Progenitor cell of endocrine pancreas (in vitro differentiated cells): ENCODE data around the gene NLRC5. TPM values are rescaled to one million over a fixed set of nuclear protein-coding genes. Genes with fewer than 3 reads are reported as not detected.
"Not testable (repeated sequence)": the region's sequence is repeated elsewhere in the genome, so short reads cannot be mapped to it uniquely, and the experiment has no call there.

Experiments used
- DNase-seq: peaks from one replicate; pipeline ENCODE4 v3.0.0; 2021; ENCODE audit warnings: low spot score; ENCODE audit not compliant: unreplicated experiment
- H3K27ac Mint-ChIP-seq: 2 replicates; pipeline ENCODE4 v1.8.0; 2021; ENCODE audit warnings: mild to moderate bottlenecking, moderate library complexity, mixed read lengths
- H3K27me3 Mint-ChIP-seq: 2 replicates; pipeline ENCODE4 v1.8.0; 2021; ENCODE audit warnings: mixed read lengths
- H3K36me3 Mint-ChIP-seq: 2 replicates; pipeline ENCODE4 v1.8.0; 2022; ENCODE audit warnings: mixed read lengths; ENCODE audit not compliant: insufficient read depth
- H3K4me1 Mint-ChIP-seq: 2 replicates; pipeline ENCODE4 v1.8.0; 2021; ENCODE audit warnings: low read depth, mixed read lengths
- H3K4me3 Mint-ChIP-seq: 2 replicates; pipeline ENCODE4 v1.8.0; 2021; ENCODE audit warnings: low read depth, mild to moderate bottlenecking, moderate library complexity, mixed read lengths
- H3K9me3 Mint-ChIP-seq: 2 replicates; pipeline ENCODE4 v1.8.0; 2021; ENCODE audit warnings: low read depth, mixed read lengths
- total RNA-seq: library from RNA; stranded (reverse); gene quantifications from 2 replicates; pipeline ENCODE4 v1.2.1, GENCODE V29; 2021
- TF ChIP-seq, protein P1 (sequence below): fragments of 200-600 bp; sonication (generic); IDR thresholded peaks from one replicate; pipeline ENCODE4 v1.5.0; 2021; ENCODE audit warnings: antibody characterized with exemption, mild to moderate bottlenecking; ENCODE audit not compliant: unreplicated experiment

Gene NLRC5
- total RNA-seq, 1 donor from 2014 or later, result not detected

DNA sequence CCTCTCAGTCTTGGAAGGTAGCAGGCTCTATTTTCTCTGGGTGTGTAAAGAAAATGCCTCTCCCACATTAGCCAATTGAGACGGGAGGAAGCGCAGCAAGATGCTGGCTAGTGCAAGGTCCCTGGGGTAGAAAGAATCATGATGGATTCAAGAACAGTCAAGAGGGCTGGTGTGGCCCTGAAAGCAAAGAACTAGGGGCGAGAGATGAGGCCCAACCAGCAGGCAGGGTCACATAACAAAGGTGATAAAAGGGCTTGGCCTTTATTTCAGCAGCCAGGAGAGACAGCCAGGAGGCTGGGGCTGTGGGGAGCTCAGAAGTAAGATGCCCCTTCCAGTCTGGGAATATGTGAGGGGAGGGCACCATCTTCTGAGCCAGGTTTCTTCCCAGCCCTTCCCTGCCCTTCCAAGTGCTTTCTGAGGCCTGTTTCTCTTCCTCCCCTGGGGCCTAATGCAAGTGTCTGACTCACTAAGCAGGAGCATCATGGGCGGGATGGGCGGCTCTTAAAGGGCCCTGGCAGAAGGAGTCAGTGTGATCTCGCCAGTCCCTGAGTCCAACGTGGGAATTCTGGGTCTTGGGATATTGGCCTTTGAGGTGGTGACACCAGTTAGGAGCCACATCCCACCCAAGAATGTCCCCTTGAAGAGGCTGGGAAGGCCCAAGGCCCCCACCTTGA, 3.9 kb upstream of the NLRC5 start:
- Mint-ChIP-seq H3K27me3 (peaks cover 73% of the 10 kb centered on the region), H3K4me3 (no peak overlapping the region), H3K9me3 (no peaks in the 10 kb centered on the region), H3K4me1 (no peaks in the 10 kb centered on the region), H3K27ac (no peak overlapping the region), H3K36me3 (no peaks in the 10 kb centered on the region)
- TF ChIP-seq, protein P1, sequence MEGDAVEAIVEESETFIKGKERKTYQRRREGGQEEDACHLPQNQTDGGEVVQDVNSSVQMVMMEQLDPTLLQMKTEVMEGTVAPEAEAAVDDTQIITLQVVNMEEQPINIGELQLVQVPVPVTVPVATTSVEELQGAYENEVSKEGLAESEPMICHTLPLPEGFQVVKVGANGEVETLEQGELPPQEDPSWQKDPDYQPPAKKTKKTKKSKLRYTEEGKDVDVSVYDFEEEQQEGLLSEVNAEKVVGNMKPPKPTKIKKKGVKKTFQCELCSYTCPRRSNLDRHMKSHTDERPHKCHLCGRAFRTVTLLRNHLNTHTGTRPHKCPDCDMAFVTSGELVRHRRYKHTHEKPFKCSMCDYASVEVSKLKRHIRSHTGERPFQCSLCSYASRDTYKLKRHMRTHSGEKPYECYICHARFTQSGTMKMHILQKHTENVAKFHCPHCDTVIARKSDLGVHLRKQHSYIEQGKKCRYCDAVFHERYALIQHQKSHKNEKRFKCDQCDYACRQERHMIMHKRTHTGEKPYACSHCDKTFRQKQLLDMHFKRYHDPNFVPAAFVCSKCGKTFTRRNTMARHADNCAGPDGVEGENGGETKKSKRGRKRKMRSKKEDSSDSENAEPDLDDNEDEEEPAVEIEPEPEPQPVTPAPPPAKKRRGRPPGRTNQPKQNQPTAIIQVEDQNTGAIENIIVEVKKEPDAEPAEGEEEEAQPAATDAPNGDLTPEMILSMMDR, result no peak
- DNase-seq, result no peak

DNA sequence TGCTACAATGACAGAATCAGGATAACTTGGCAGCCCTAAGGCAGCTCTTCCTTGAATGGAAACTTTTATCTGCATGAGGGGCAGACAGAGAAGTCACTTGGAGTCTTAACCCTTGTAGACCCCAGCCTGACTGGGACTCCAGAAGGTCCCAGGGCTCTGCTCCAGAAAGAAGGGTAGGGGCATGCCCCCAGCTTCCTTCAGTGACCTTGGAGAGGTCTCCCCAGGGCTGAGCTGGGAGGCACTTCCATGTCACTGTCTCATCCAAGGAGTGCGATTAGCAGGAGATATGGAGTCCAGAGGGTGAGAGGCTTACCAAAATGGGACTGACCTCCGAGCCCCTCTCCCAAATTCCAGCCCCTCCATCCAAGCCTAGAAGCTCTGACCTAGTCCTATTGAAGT, 3.4 kb upstream of the NLRC5 start:
- H3K9me3 Mint-ChIP-seq, result no peaks in the 10 kb centered on the region
- no peak overlapping the region for H3K27ac Mint-ChIP-seq
- no peak for DNase-seq
- TF ChIP-seq, protein P1, result no peak
- H3K4me3 Mint-ChIP-seq, result no peak overlapping the region
- H3K36me3 Mint-ChIP-seq, result no peaks in the 10 kb centered on the region
- H3K27me3 Mint-ChIP-seq, result peaks cover 78% of the 10 kb centered on the region
- H3K4me1 Mint-ChIP-seq, result no peaks in the 10 kb centered on the region

DNA sequence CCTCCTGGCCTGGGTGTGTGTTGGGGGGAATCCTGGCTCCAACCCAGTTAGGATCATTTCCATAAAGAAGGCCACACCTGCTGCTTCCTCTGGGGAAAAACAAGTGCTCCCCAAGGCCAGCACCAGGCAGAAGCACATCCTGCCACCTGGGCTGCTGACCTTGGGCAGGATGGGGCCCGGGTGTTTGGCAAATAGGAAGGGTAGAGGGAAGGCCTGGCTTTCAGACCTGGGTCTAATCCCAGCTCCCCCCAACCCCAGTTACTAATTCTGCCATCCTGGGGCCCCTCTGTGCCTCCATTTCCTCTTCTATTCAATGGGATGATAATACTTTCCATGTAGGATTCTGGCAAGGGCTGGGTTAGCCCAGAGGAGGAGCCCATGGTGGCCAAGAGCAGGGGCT, 3.0 kb upstream of the NLRC5 start:
- Mint-ChIP-seq H3K27ac (no peak overlapping the region), H3K4me3 (no peak overlapping the region), H3K9me3 (no peaks in the 10 kb centered on the region), H3K4me1 (no peaks in the 10 kb centered on the region), H3K36me3 (no peaks in the 10 kb centered on the region), H3K27me3 (peaks cover 78% of the 10 kb centered on the region)
- no peak for DNase-seq
- TF ChIP-seq, protein P1, result no peak

DNA sequence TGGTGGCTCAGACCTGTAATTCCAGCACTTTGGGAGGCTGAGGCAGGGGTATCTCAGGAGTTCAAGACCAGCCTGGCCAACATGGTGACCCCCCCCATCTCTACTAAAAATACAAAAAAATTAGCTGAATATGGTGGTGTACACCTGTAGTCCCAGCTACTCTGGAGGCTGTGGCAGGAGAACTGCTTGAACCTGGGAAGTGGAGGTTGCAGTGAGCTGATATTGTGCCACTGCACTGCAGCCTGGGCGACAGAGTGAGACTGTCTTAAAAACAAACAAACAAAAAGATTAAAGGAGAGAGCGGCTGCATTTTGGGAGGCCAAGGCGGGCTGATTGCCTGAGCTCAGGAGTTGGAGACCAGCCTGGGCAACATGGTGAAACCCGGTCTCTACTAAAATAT, 2.4 kb upstream of the NLRC5 start:
- H3K27ac Mint-ChIP-seq, H3K4me1 Mint-ChIP-seq, H3K9me3 Mint-ChIP-seq, DNase-seq, H3K4me3 Mint-ChIP-seq, H3K36me3 Mint-ChIP-seq: not testable (repeated sequence)
- peaks cover 77% of the 10 kb centered on the region for H3K27me3 Mint-ChIP-seq

DNA sequence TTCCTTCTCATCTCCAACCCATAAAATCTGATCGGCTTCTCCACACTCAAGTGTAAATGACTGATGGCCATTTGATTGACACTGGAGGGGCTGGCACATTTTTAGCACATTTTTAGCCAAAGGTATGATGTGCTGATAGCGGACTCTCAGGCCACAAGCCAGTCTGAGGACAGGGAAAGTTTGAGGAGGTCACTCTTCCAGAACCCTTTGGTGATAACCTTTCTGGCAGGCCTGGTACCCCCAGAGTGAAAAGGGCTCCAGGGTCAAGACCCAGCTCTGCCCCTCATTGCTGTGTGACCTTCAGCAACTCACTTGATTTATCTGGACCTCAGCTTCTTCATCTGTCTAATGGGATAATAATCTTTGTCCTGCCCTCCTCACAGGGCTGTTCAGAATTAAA, 1.7 kb upstream of the NLRC5 start:
- Mint-ChIP-seq H3K4me3 (no peak overlapping the region), H3K36me3 (no peaks in the 10 kb centered on the region), H3K9me3 (no peaks in the 10 kb centered on the region), H3K27ac (no peak overlapping the region), H3K4me1 (no peaks in the 10 kb centered on the region), H3K27me3 (peaks cover 75% of the 10 kb centered on the region)
- DNase-seq, result no peak
- TF ChIP-seq, protein P1, result no peak
